ENCODE data around the gene GMNN. TPM values are rescaled to one million over a fixed set of nuclear protein-coding genes. Genes with fewer than 3 reads are reported as not detected.

The GMNN gene
- total and polyA plus RNA-seq, 2 donors (not counting 1 experiment from before 2014, with no cell fraction given): 3.8 to 7.3 TPM

DNA sequence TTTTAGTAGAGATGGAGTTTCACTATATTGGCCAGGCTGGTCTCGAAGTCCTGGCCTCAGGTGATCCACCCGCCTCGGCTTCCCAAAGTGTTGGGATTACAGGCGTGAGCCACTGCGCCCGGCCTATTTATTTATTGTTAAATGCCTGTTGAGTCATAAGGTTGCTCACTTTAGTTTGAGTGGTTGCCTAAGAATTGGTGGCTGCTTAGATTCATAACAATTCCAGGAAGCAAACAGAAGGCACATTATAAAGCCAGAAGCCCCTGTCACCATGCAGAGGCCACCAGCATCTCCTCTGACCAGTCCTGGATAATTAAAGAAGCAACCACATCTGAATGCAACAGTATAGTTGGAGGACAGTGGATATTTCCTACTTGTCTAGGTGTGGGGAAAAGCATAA is 48.0 kb downstream of the GMNN start:
- H3K36me3 ChIP-seq (replicated peaks in 1 of 2; ENCODE audit: control extremely low read depth in 1 of 2, control insufficient read depth in 1 of 2, extremely low read depth in 1 of 2, insufficient read depth in 2 of 2, low read length in 1 of 2): peaks cover 12 to 97% of the 10 kb centered on the region in 2 experiments
- H3K27ac ChIP-seq (ENCODE audit: low read length in 2 of 2): no peak overlapping the region
- Mint-ChIP-seq H3K27me3 (no peaks in the 10 kb centered on the region), H3K4me3 (no peak overlapping the region), H3K9me3 (ENCODE audit: insufficient read depth) (no peaks in the 10 kb centered on the region), H3K4me1 (peaks cover 2% of the 10 kb centered on the region), H3K27ac (no peak overlapping the region)
- ATAC-seq (ENCODE audit: low read depth) (no peak), DNase-seq (no peak)
- H3K4me3 ChIP-seq (ENCODE audit: control extremely low read depth in 1 of 5, extremely low read depth in 1 of 5, insufficient read depth in 1 of 5, low read depth in 2 of 5, low read length in 4 of 5): no peak overlapping the region
- H3K79me2 ChIP-seq (ENCODE audit: control insufficient read depth, insufficient read depth, low read length): peaks cover 12% of the 10 kb centered on the region
- intact Hi-C loops (cut with micrococcal nuclease): no loop called here
- ChIA-PET POLR2A (no interaction called here), CTCF (interaction anchor here (1.3 to 2.2 kb wide), 2 partner anchors 15 to 195 kb away, joined by 3 to 8 read pairs; no protein-coding TSS in a partner anchor)
- no peak overlapping the region for H3K4me2 ChIP-seq (replicated peaks; ENCODE audit: low read depth, low read length, poor library complexity, severe bottlenecking)
- H4K20me1 ChIP-seq (ENCODE audit: control insufficient read depth, insufficient read depth, low read length, poor library complexity, severe bottlenecking): peaks cover 67% of the 10 kb centered on the region
- H2AFZ ChIP-seq (ENCODE audit: insufficient read depth, low read depth, low read length, poor library complexity, severe bottlenecking): no peak overlapping the region
- H3K4me1 ChIP-seq (ENCODE audit: control insufficient read depth in 2 of 2, insufficient read depth in 2 of 2, low read length in 2 of 2): no peaks in the 10 kb centered on the region
- TF ChIP-seq CTCF (IDR thresholded peaks at IDR 0.05) (no peak), EZH2 (IDR thresholded peaks at IDR 0.05; ENCODE audit: borderline replicate concordance, insufficient read depth, low read depth, low read length, poor library complexity, severe bottlenecking) (no peak)
- H3K9ac ChIP-seq (ENCODE audit: low read length): no peak overlapping the region
- H3K9me3 ChIP-seq (ENCODE audit: control extremely low read depth in 1 of 3, control insufficient read depth in 2 of 3, insufficient read depth in 1 of 3, low read length in 2 of 3): no peaks in the 10 kb centered on the region
- no peaks in the 10 kb centered on the region for H3K27me3 ChIP-seq (replicated peaks in 1 of 4; ENCODE audit: control extremely low read depth in 1 of 4, control insufficient read depth in 3 of 4, insufficient read depth in 4 of 4, low read length in 3 of 4)
- WGBS (ENCODE audit: insufficient coverage): 100% methylated on average over 6 of the region's 6 CpGs

DNA sequence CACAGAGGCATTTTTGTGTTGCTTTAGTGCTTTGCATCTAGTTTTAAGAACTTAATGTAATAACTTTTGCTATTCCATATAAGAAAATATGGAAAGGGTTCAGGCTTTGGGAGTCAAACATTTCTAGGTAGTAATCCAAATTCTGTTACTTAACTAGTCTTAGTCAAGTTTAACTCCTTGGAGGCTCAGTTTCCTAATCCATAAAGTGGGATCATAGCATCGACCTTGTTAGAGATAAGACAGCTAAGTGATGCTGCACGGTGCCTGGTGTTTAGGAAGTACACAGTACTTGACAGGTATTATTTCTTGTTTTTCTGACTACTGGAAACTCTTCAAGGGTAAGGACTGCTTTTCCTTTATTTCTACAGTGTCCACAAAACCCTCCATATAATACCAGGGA is 48.4 kb downstream of the GMNN start:
- whole genome bisulfite sequencing (ENCODE audit: insufficient coverage): no CpG with 5 or more reads among the region's 2 CpGs
- POLR2A ChIA-PET: interaction anchor here (0.5 kb wide), 1 partner anchor 1202 kb away, joined by 3 read pairs; no protein-coding TSS in a partner anchor
- H3K27me3 Mint-ChIP-seq: no peaks in the 10 kb centered on the region

More for the DNA sequence above, 48.4 kb downstream of the GMNN start:
- Histone ChIP-seq H3K4me3 (ENCODE audit: control extremely low read depth in 1 of 5, extremely low read depth in 1 of 5, insufficient read depth in 1 of 5, low read depth in 2 of 5, low read length in 4 of 5) (no peak overlapping the region), H2AFZ (ENCODE audit: insufficient read depth, low read depth, low read length, poor library complexity, severe bottlenecking) (no peak overlapping the region), H3K9me3 (ENCODE audit: control extremely low read depth in 1 of 3, control insufficient read depth in 2 of 3, insufficient read depth in 1 of 3, low read length in 2 of 3) (no peaks in the 10 kb centered on the region), H3K36me3 (replicated peaks in 1 of 2; ENCODE audit: control extremely low read depth in 1 of 2, control insufficient read depth in 1 of 2, extremely low read depth in 1 of 2, insufficient read depth in 2 of 2, low read length in 1 of 2) (peaks cover 12 to 97% of the 10 kb centered on the region in 2 experiments), H3K27ac (ENCODE audit: low read length in 2 of 2) (no peak overlapping the region), H3K9ac (ENCODE audit: low read length) (no peak overlapping the region), H3K4me1 (ENCODE audit: control insufficient read depth in 2 of 2, insufficient read depth in 2 of 2, low read length in 2 of 2) (no peaks in the 10 kb centered on the region), H4K20me1 (ENCODE audit: control insufficient read depth, insufficient read depth, low read length, poor library complexity, severe bottlenecking) (peaks cover 72% of the 10 kb centered on the region), H3K27me3 (replicated peaks in 1 of 4; ENCODE audit: control extremely low read depth in 1 of 4, control insufficient read depth in 3 of 4, insufficient read depth in 4 of 4, low read length in 3 of 4) (no peaks in the 10 kb centered on the region), H3K4me2 (replicated peaks; ENCODE audit: low read depth, low read length, poor library complexity, severe bottlenecking) (no peak overlapping the region), H3K79me2 (ENCODE audit: control insufficient read depth, insufficient read depth, low read length) (peaks cover 16% of the 10 kb centered on the region)
- TF ChIP-seq EZH2 (IDR thresholded peaks at IDR 0.05; ENCODE audit: borderline replicate concordance, insufficient read depth, low read depth, low read length, poor library complexity, severe bottlenecking) (no peak), CTCF (IDR thresholded peaks at IDR 0.05) (no peak)
- H3K27ac Mint-ChIP-seq: no peak overlapping the region
- no peaks in the 10 kb centered on the region for H3K9me3 Mint-ChIP-seq (ENCODE audit: insufficient read depth)
- intact Hi-C loops (cut with micrococcal nuclease): no loop called here
- no peak for ATAC-seq (ENCODE audit: low read depth)
- H3K4me3 Mint-ChIP-seq: no peak overlapping the region
- CTCF ChIA-PET: interaction anchor here (1.3 to 2.2 kb wide), 2 partner anchors 15 to 195 kb away, joined by 3 to 8 read pairs; no protein-coding TSS in a partner anchor
- H3K4me1 Mint-ChIP-seq: peaks cover 2% of the 10 kb centered on the region
- no peak for DNase-seq
